Astrocyte (in vitro differentiated cells and primary cell): Measurements from ENCODE around the gene SHROOM3. TPM values are rescaled to one million over a fixed set of nuclear protein-coding genes. Genes with fewer than 3 reads are reported as not detected.
"Not testable (repeated sequence)": the region's sequence is repeated elsewhere in the genome, so short reads cannot be mapped to it uniquely, and the experiment has no call there.

ENCODE experiments used
- DNase-seq: peaks from one replicate; pipeline ENCODE4 v3.0.0-alpha.2; 2010; ENCODE audit warnings: low read depth
- FAIRE-seq: peaks from 2 replicates; lab custom pipeline; 2011; peaks lifted over from hg19 to GRCh38; lab: Jason Lieb, UNC
- H2AFZ ChIP-seq: 2 replicates; pipeline ENCODE4 v1.6.0; 2012; ENCODE audit warnings: low read depth, low read length, inconsistent platforms
- H3K27ac ChIP-seq: 2 replicates; pipeline ENCODE4 v1.5.1; 2011; ENCODE audit warnings: low read depth, low read length, inconsistent platforms
- H3K27me3 ChIP-seq: 2 replicates; pipeline ENCODE4 v1.6.0; 2011; ENCODE audit warnings: low read length, inconsistent platforms; ENCODE audit not compliant: insufficient read depth
- H3K36me3 ChIP-seq: 2 replicates; pipeline ENCODE4 v1.5.1; 2011; ENCODE audit warnings: low read length, inconsistent platforms; ENCODE audit not compliant: insufficient read depth
- H3K4me1 ChIP-seq: 2 replicates; pipeline ENCODE4 v1.5.1; 2011; ENCODE audit warnings: low read length, inconsistent platforms; ENCODE audit not compliant: insufficient read depth
- H3K4me2 ChIP-seq: 2 replicates; pipeline ENCODE4 v1.6.0; 2012; ENCODE audit warnings: low read length, inconsistent platforms
- H3K4me3 ChIP-seq: 2 replicates; pipeline ENCODE4 v1.5.1; 2011; ENCODE audit warnings: low read depth, mild to moderate bottlenecking, low read length, inconsistent platforms; ENCODE audit not compliant: insufficient read depth
- H3K79me2 ChIP-seq: 2 replicates; pipeline ENCODE4 v1.6.0; 2012; ENCODE audit warnings: mild to moderate bottlenecking, low read length, inconsistent platforms; ENCODE audit not compliant: insufficient read depth
- H3K9ac ChIP-seq: 2 replicates; pipeline ENCODE4 v1.6.0; 2012; ENCODE audit warnings: mild to moderate bottlenecking, low read length, inconsistent platforms
- H3K9me3 ChIP-seq: 2 replicates; pipeline ENCODE4 v1.5.1; 2012; ENCODE audit warnings: low read depth, mild to moderate bottlenecking, low read length, inconsistent platforms; ENCODE audit not compliant: insufficient read depth
- H4K20me1 ChIP-seq: 2 replicates; pipeline ENCODE4 v1.6.0; 2012; ENCODE audit warnings: low read length, inconsistent platforms; ENCODE audit not compliant: insufficient read depth
- H3K27ac Mint-ChIP-seq: one replicate; pipeline ENCODE4 v1.8.0; 2021; ENCODE audit warnings: mild to moderate bottlenecking, mixed read lengths; ENCODE audit not compliant: unreplicated experiment
- H3K27me3 Mint-ChIP-seq: one replicate; pipeline ENCODE4 v1.8.0; 2021; ENCODE audit warnings: low read depth, mixed read lengths; ENCODE audit not compliant: unreplicated experiment
- H3K36me3 Mint-ChIP-seq: one replicate; pipeline ENCODE4 v1.8.0; 2021; ENCODE audit warnings: low read depth, mixed read lengths; ENCODE audit not compliant: unreplicated experiment
- H3K4me1 Mint-ChIP-seq: one replicate; pipeline ENCODE4 v1.8.0; 2021; ENCODE audit warnings: low read depth, mixed read lengths; ENCODE audit not compliant: unreplicated experiment
- H3K4me3 Mint-ChIP-seq: one replicate; pipeline ENCODE4 v1.8.0; 2021; ENCODE audit warnings: mild to moderate bottlenecking, moderate library complexity, mixed read lengths; ENCODE audit not compliant: unreplicated experiment
- H3K9me3 Mint-ChIP-seq: one replicate; pipeline ENCODE4 v1.8.0; 2021; ENCODE audit warnings: mild to moderate bottlenecking, mixed read lengths; ENCODE audit not compliant: unreplicated experiment
- EZH2 ChIP-seq: IDR thresholded peaks from 2 replicates; pipeline ENCODE4 v1.6.1; 2012; ENCODE audit warnings: mild to moderate bottlenecking, low read length, inconsistent platforms; ENCODE audit not compliant: insufficient read depth
- total RNA-seq: library from RNA; stranded (reverse); gene quantifications from 2 replicates; pipeline ENCODE4 v1.2.1, GENCODE V29; 2021
- TF ChIP-seq, protein P1 (sequence below): IDR thresholded peaks from 2 replicates; pipeline ENCODE4 v1.5.1; 2011; ENCODE audit warnings: low read depth, mild to moderate bottlenecking, inconsistent platforms, low read length, moderate library complexity; ENCODE audit not compliant: insufficient read depth

Gene SHROOM3
- total RNA-seq, 1 donor from 2014 or later, result 64.6 TPM

DNA sequence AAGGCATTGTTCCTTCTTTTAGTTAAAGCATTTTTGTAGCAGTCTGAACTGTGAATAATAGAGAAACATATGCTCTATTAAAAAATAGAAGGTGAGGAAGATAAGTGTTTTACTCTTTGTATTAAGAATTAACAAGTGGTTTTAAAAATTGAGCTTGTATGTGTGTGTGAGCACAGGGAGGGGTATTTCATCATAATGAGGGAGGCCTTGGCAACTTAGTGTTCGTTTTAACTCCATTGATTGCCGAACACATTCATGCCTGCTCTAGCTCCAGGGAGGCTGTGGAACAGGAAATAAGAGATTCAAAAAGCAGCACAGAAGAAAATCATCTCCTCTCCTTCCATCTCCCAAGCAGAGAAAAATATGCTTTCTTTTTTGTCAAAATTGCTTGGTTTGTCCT lies 14.8 kb downstream of the SHROOM3 start:
- no peaks in the 10 kb centered on the region for H3K27me3 ChIP-seq
- H3K9ac ChIP-seq, result no peak overlapping the region
- no peak overlapping the region for H2AFZ ChIP-seq
- peak overlapping the region; percentile 2 for H3K27ac ChIP-seq
- H3K9me3 ChIP-seq, result no peaks in the 10 kb centered on the region
- peak overlapping the region; percentile 93 for H3K27ac Mint-ChIP-seq
- no peak for TF ChIP-seq EZH2
- TF ChIP-seq, protein P1, sequence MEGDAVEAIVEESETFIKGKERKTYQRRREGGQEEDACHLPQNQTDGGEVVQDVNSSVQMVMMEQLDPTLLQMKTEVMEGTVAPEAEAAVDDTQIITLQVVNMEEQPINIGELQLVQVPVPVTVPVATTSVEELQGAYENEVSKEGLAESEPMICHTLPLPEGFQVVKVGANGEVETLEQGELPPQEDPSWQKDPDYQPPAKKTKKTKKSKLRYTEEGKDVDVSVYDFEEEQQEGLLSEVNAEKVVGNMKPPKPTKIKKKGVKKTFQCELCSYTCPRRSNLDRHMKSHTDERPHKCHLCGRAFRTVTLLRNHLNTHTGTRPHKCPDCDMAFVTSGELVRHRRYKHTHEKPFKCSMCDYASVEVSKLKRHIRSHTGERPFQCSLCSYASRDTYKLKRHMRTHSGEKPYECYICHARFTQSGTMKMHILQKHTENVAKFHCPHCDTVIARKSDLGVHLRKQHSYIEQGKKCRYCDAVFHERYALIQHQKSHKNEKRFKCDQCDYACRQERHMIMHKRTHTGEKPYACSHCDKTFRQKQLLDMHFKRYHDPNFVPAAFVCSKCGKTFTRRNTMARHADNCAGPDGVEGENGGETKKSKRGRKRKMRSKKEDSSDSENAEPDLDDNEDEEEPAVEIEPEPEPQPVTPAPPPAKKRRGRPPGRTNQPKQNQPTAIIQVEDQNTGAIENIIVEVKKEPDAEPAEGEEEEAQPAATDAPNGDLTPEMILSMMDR, result no peak
- H3K27me3 Mint-ChIP-seq, result no peaks in the 10 kb centered on the region
- peak overlapping the region; percentile 6 for H3K4me3 Mint-ChIP-seq
- H3K4me1 Mint-ChIP-seq, result peaks cover 39% of the 10 kb centered on the region
- peaks cover 19% of the 10 kb centered on the region for H3K79me2 ChIP-seq
- H3K4me1 ChIP-seq, result peaks cover 34% of the 10 kb centered on the region
- DNase-seq (peak; percentile 42), FAIRE-seq (no peak)
- H3K9me3 Mint-ChIP-seq, result peaks cover 1% of the 10 kb centered on the region
- no peak overlapping the region for H3K4me3 ChIP-seq
- peak overlapping the region; percentile 9 for H3K4me2 ChIP-seq
- H3K36me3 Mint-ChIP-seq, result peaks cover 2% of the 10 kb centered on the region
- H4K20me1 ChIP-seq, result no peaks in the 10 kb centered on the region
- H3K36me3 ChIP-seq, result no peaks in the 10 kb centered on the region

GRCh38 chr4:76453232-76453631 lies 18.2 kb downstream of the SHROOM3 start:
- Histone ChIP-seq H4K20me1 (no peaks in the 10 kb centered on the region), H3K36me3 (no peaks in the 10 kb centered on the region), H3K79me2 (peaks cover 14% of the 10 kb centered on the region), H3K4me2 (no peak overlapping the region), H3K9ac (no peak overlapping the region), H3K4me3 (no peak overlapping the region), H2AFZ (no peak overlapping the region), H3K27ac (no peak overlapping the region), H3K27me3 (no peaks in the 10 kb centered on the region), H3K9me3 (no peaks in the 10 kb centered on the region), H3K4me1 (peaks cover 25% of the 10 kb centered on the region)
- H3K9me3 Mint-ChIP-seq, result peaks cover 1% of the 10 kb centered on the region
- TF ChIP-seq, protein P1, result no peak
- no peak for TF ChIP-seq EZH2
- DNase-seq (no peak), FAIRE-seq (no peak)
- H3K27me3 Mint-ChIP-seq, result no peaks in the 10 kb centered on the region
- H3K4me1 Mint-ChIP-seq, result peaks cover 25% of the 10 kb centered on the region
- no peak overlapping the region for H3K27ac Mint-ChIP-seq
- H3K4me3 Mint-ChIP-seq, result no peak overlapping the region
- no peaks in the 10 kb centered on the region for H3K36me3 Mint-ChIP-seq

GRCh38 chr4:76454073-76454472 lies 19.0 kb downstream of the SHROOM3 start:
- not testable (repeated sequence) for FAIRE-seq, H3K9ac ChIP-seq, H3K27me3 Mint-ChIP-seq, H4K20me1 ChIP-seq, H3K27ac ChIP-seq, H3K27me3 ChIP-seq, H3K9me3 ChIP-seq, H3K27ac Mint-ChIP-seq, DNase-seq, H3K36me3 Mint-ChIP-seq, H3K4me3 Mint-ChIP-seq, H3K9me3 Mint-ChIP-seq, H2AFZ ChIP-seq, H3K4me3 ChIP-seq, H3K36me3 ChIP-seq, H3K4me2 ChIP-seq
- Histone ChIP-seq H3K4me1 (peaks cover 26% of the 10 kb centered on the region), H3K79me2 (peaks cover 11% of the 10 kb centered on the region)
- H3K4me1 Mint-ChIP-seq, result peaks cover 29% of the 10 kb centered on the region
